HG03135 (cell line): Measurements from ENCODE around the gene FOXJ3.

ENCODE experiments used
- ATAC-seq: cut with Tn5 transposase; IDR thresholded peaks from one replicate; pipeline ENCODE4 v1.9.1; 2021; ENCODE audit warnings: mild to moderate bottlenecking, moderate library complexity; ENCODE audit not compliant: unreplicated experiment

FOXJ3 gene

DNA sequence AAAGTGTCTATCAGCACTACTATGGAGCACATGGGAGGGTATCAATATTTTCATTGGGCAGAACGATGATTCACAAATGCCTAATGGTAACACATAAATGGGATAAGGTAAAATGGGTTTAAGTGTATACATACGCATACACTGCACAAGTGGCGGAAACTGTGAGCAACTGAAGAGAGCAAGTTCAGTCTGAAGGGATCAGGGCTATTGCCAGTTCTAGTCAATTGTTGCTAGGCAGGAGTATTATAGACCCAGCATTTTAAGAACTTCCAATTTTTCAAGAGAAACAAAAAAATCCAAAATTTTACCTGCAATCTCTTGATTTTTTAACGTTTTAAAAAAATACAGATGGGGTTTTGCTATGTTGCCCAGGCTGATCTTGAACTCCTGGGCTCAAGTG lies 23.1 kb downstream of the FOXJ3 start:
- ATAC-seq, result no peak

- no peak for ATAC-seq
Measured at GRCh38 chr1:42311138-42311537, 23.9 kb downstream of the FOXJ3 start.

DNA sequence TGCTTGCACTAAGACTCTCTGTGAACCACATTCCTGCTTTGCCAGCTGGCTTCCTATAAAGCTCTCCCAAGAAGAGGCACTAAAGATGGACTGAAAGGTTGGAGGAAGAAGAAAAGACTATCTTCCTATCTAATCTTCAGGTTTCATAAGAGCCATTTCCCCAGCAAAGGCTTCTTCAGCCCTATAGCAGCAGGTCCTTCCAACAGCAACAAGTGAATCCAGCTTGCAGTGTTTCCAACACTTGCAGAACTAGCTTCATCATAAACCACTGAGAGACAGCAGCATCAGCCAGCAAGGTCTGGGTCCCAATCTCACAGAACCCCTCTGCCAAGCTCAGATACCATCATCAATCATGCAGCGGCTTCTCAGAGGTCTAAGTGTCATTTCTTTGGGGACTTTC lies 28.1 kb downstream of the FOXJ3 start:
- no peak for ATAC-seq

DNA sequence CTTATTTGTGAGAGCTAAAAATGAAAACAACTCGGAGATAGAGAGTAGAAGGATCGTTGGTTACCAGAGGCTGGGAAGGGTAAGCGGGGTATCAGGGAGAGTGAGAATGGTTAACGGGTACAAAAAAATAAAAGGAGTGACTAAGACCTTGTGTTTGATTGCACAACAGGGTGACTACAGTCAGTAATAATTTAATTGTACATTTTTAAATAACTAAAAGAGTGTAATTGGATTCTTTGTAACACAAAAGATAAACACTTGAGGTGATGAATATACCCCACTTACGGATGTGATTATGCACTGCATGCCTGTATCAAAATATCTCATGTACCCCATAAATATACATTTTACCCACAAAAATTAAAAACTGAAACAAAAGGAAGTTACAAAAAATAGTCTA lies 29.4 kb downstream of the FOXJ3 start:
- ATAC-seq, result no peak

DNA sequence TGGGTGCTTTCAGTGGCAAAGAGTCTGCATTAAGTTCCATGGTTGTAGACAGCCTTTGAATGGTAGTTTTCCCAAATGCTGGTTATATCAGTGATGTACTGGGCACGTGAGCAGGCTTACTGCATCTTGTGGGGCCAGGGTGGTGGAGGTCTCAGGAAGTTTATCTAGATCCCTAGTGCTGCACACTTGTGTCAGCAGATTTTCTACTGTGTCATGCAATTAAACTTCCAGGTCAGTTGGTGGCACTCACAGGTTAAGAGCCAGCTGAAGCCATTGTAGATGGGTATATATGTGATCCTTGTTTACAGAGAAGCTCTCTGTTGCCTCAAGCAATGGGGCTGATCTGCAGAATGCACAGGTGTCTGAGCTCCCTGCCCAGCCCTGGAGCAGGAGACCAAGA lies 33.0 kb downstream of the FOXJ3 start:
- ATAC-seq, result no peak

GRCh38 chr1:42298520-42298919 lies 36.5 kb downstream of the FOXJ3 start:
- ATAC-seq, result no peak

DNA sequence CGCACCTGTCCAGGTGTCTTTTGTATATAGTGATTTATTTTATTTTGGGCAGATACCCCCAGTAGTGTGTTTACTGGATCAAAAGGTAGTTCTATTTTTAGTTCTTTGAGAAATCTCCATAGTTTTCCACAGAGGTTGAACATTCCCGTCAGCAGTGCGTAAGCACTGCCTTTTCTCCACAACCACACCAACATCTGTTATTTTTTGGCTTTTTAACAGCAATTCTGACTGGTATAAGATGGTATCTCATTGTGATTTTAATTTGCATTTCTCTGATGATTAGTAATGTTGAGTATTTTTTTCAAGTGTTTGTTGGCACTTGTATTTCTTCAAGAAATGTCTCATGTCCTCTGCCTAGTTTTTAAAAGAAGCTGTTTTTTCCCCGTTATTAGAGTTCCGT lies 39.2 kb downstream of the FOXJ3 start:
- ATAC-seq, result no peak

GRCh38 chr1:42290130-42290529 lies 44.9 kb downstream of the FOXJ3 start:
- ATAC-seq, result no peak

DNA sequence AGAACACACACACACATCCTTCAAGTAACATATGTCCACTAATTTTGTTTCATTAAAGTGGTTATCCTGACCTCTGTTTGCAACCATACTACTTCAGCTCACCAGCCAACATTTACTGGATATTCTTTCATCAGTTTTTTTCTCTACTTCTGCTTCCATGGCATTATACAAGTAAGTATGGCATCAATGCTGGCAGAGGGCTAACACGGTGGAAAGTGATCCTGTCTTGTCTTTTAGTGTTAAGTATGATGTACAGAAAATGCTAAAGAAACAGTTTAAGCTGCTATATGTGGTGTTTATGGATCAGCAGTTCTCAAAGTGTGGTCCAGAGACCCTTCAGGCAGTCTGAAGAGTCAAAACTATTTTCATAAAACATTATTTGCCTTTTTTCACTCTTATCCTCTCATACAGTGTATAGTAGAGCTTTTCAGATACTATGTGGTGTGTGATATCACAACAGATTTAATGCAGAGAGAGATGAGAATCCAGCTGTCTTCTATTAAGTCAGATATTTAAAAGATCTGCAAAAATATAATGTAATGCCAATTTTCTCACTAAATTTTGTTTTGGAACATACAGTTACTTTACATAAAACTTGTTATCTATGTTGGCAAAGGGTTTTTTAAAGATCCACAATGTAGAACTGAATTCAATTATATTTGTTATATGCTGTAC lies 46.6 kb downstream of the FOXJ3 start:
- ATAC-seq, result no peak

DNA sequence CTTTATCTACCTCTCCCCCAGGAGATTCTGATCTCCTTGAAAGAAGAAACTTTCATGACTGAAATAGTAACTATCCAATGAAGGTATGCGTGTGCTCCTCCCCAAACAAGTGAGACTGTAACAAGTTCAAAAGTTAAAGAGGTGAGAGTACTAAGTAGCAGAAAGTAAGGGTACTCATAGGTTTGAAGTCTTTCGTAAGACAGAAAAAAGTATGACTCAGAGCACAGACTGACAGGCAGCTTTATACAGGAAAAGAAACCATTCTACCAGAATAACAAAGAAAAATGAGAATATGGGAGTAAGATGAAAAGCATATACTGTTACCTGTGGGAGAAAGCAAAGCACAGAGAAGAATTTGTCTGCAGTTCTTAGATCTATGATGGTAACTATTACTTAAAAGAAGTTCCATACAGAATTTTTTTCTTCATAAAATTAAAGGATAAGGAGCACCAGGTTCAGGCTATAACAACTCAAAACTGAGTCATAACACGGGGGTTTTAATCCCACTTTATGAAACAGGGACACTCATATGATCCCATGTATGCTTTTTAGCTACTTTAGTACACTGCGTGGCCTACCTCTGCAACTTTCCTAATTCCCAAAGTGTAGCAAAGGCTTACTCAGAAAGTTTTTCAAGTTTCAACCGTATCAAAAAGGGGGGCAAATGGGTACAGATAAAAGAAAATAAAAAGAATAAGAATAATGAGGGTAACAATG lies 52.0 kb downstream of the FOXJ3 start:
- no peak for ATAC-seq

DNA sequence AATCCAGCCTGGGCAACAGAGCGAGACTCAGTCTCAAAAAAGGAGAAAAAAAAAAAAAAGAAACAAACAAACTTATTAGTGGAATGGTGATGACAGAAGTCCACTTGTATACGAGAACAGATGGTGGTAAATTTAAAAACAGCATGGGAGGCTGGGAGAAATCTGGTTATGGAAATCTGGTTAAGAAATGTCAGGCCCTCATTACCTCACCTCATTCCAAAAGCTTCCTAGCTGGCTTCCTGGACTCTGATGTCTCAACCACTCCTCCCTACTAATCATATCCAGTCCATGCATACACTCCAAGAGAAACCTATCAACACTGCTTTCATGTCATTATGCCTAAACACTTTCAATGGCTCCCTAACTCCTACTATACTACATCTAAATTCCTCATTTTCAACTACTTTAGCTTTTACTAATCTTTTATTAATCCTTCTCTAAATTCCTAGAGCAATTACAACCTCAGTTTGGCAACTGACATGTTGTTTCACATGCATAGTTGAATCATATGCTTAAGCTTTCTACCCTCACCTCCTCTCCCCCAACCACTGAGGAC lies 52.9 kb downstream of the FOXJ3 start:
- ATAC-seq, result no peak

GRCh38 chr1:42280821-42281220 lies 54.2 kb downstream of the FOXJ3 start:
- no peak for ATAC-seq

GRCh38 chr1:42279055-42279454 lies 56.0 kb downstream of the FOXJ3 start:
- ATAC-seq, result no peak

DNA sequence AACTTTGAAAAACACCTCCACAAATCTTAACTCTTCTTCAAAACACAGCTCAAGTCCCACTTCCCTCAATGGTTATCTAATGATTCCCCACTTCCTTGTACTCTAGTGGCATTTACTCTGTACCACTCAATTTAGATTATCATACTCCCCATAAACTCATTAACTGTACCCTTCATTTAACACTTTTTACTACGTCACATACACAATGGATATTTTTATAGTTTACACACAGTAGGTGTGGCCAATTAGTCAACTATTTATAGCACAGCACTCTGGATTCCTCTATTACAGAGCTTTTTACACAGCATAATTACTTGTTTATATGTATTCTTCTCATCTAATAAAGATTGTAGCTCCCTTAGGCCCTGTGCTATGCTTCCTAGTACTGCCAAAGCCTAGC lies 62.1 kb downstream of the FOXJ3 start:
- no peak for ATAC-seq

DNA sequence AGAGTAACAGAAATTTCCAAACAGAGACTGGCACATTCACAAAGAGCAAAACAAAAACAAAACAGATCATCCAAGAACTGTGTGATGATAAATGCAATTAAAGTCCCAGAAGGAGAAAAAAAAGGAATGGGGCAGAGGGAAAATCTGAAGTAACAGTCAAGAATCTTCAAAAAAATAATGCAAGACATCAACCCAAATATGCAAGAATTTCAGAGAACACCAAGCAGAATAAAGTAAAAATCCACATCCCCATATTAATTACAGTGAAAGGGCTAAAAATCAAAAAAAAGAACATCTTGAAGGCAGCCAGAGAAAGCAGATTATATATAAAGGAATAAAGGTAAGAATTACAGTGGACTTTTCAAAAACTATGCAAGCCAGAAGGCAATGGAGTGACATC lies 67.1 kb downstream of the FOXJ3 start:
- no peak for ATAC-seq

GRCh38 chr1:42266253-42267135 lies 68.5 kb downstream of the FOXJ3 start:
- ATAC-seq, result no peak

GRCh38 chr1:42264511-42265190 lies 70.4 kb downstream of the FOXJ3 start:
- no peak for ATAC-seq

DNA sequence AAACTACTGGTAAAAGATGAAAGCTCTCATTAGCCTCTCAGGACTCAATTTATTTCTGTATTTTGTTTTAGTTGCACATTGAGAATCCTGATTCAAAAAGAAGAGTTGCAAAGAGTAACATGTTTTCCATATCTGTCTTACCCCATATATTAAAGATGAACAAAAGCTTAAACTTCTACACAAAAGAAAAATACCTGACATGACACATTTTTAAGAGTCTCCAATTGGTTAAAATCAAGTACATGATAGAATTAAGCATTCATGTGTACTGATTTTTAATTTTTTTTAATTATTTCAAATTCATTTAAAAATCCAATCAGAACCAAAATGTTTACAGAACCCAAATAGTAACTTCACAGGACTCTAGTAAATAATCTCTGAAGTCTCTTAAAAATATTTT lies 72.0 kb downstream of the FOXJ3 start:
- ATAC-seq, result no peak

- ATAC-seq, result no peak
Measured at GRCh38 chr1:42260376-42261070, 74.5 kb downstream of the FOXJ3 start.

DNA sequence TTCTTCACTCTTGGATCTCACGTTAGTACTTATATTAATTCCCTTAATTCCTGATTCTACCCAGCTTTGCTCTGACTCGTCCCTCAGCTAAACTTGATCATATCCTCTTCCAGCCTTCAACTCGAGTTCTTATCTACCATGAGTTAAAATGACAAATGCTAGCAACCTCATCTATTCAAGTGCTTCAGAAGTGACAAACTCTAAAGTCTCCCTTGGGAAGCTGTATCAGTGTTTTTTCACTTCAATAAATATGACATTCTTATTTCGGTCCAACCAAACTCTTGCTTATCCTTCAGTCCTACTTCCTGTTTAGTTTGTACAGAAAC lies 75.3 kb downstream of the FOXJ3 start:
- ATAC-seq, result peak; percentile 13
